Peyer's patch (tissue), 4 donors: ENCODE results near the gene GNG3. TPM values are rescaled to one million over a fixed set of nuclear protein-coding genes. Genes with fewer than 3 reads are reported as not detected.
"Not testable (repeated sequence)": the region's sequence is repeated elsewhere in the genome, so short reads cannot be mapped to it uniquely, and the experiment has no call there.

ENCODE experiments used
- DNase-seq, 3 donors: peaks; one replicate each; pipeline ENCODE4 v3.0.0-alpha.2; 2017 to 2019
- H3K27ac ChIP-seq, 4 donors: fragments of 200-600 bp; sonication (generic); one replicate each; pipeline ENCODE4 v1.5.1; 2016 to 2019
- H3K27me3 ChIP-seq, 2 donors: fragments of 200-600 bp; sonication (generic); one replicate each; pipeline ENCODE4 v1.5.1; 2019
- H3K36me3 ChIP-seq, 3 donors: fragments of 200-600 bp; sonication (generic); one replicate each; pipeline ENCODE4 v1.5.1; 2016 to 2019
- H3K4me1 ChIP-seq, 4 donors: fragments of 200-600 bp; sonication (generic); one replicate each; pipeline ENCODE4 v1.5.1; 2016 to 2019
- H3K4me3 ChIP-seq, 4 donors: fragments of 200-600 bp; sonication (generic); 1 replicate in 3 of 4; 2 replicates in 1 of 4; pipeline ENCODE4 v1.5.1; 2016 to 2019; ENCODE audit warnings: mild to moderate bottlenecking in 1 of 4
- H3K9me3 ChIP-seq, 4 donors: fragments of 200-600 bp; sonication (generic); one replicate each; pipeline ENCODE4 v1.5.1; 2016 to 2019; ENCODE audit warnings: mild to moderate bottlenecking in 1 of 4
- CTCF ChIP-seq, 6 experiments: fragments of 450-650 bp in 4 of 6; fragments of 200-600 bp in 2 of 6; sonication (generic) in 1 of 6; IDR thresholded peaks; one replicate each; pipeline ENCODE4 v1.5.1; 2017 to 2019; ENCODE audit warnings: antibody characterized with exemption in 6 of 6, mild to moderate bottlenecking in 3 of 6, moderate library complexity in 1 of 6
- POLR2A ChIP-seq, 2 donors: fragments of 450-650 bp; IDR thresholded peaks; one replicate each; pipeline ENCODE4 v1.5.1; 2017; ENCODE audit warnings: antibody characterized with exemption in 2 of 2, mild to moderate bottlenecking in 2 of 2, moderate library complexity in 2 of 2
- total RNA-seq, 4 donors: library from RNA; depleted of rRNA; stranded (reverse); fragments of >200 nt; gene quantifications; one replicate each; pipeline ENCODE4 v1.1.0, GENCODE V29; 2016

The GNG3 gene
- total RNA-seq, 4 donors from 2014 or later, result not detected

- TF ChIP-seq CTCF (IDR thresholded peaks at IDR 0.05), result peak in 2 of 6 experiments; percentile 7 to 13
- TF ChIP-seq POLR2A (IDR thresholded peaks at IDR 0.05), result no peak
- H3K27me3 ChIP-seq, result no peaks in the 10 kb centered on the region
- H3K4me3 ChIP-seq, result no peak overlapping the region
- H3K27ac ChIP-seq, result no peak overlapping the region
- no peaks in the 10 kb centered on the region for H3K9me3 ChIP-seq
- H3K4me1 ChIP-seq, result peaks cover 0 to 31% (median 3%) of the 10 kb centered on the region in 4 donors
- DNase-seq, result no peak
- H3K36me3 ChIP-seq, result peaks cover 0 to 61% (median 0%) of the 10 kb centered on the region in 3 donors
These were observed 25.4 kb downstream of the GNG3 start for GRCh38 chr11:62732830-62733229.

GRCh38 chr11:62737196-62737595, 29.7 kb downstream of the GNG3 start:
- no peaks in the 10 kb centered on the region for H3K9me3 ChIP-seq
- peaks cover 0 to 6% (median 0%) of the 10 kb centered on the region in 4 donors for H3K4me1 ChIP-seq
- no peak overlapping the region for H3K27ac ChIP-seq
- peaks cover 0 to 81% (median 2%) of the 10 kb centered on the region in 3 donors for H3K36me3 ChIP-seq
- H3K27me3 ChIP-seq, result no peaks in the 10 kb centered on the region
- H3K4me3 ChIP-seq, result no peak overlapping the region
- no peak for TF ChIP-seq CTCF (IDR thresholded peaks at IDR 0.05)
- TF ChIP-seq POLR2A (IDR thresholded peaks at IDR 0.05), result no peak
- DNase-seq, result no peak

GRCh38 chr11:62747475-62748160, 40.1 kb downstream of the GNG3 start:
- H3K27ac ChIP-seq, result no peak overlapping the region
- no peak for DNase-seq
- H3K36me3 ChIP-seq, result peaks cover 0 to 15% (median 0%) of the 10 kb centered on the region in 3 donors
- H3K4me3 ChIP-seq, result no peak overlapping the region
- no peaks in the 10 kb centered on the region for H3K9me3 ChIP-seq
- H3K4me1 ChIP-seq, result peaks cover 0 to 8% (median 0%) of the 10 kb centered on the region in 4 donors
- TF ChIP-seq POLR2A (IDR thresholded peaks at IDR 0.05) (no peak), CTCF (IDR thresholded peaks at IDR 0.05) (no peak)
- H3K27me3 ChIP-seq, result no peaks in the 10 kb centered on the region

GRCh38 chr11:62749931-62750330, 42.5 kb downstream of the GNG3 start:
- not testable (repeated sequence) for H3K27me3 ChIP-seq, DNase-seq, H3K27ac ChIP-seq, H3K9me3 ChIP-seq, H3K4me3 ChIP-seq
- Histone ChIP-seq H3K4me1 (peaks cover 0 to 23% (median 4%) of the 10 kb centered on the region in 4 donors), H3K36me3 (peaks cover 0 to 18% (median 0%) of the 10 kb centered on the region in 3 donors)

GRCh38 chr11:62752177-62752785, 44.8 kb downstream of the GNG3 start:
- H3K4me3 ChIP-seq, result no peak overlapping the region
- TF ChIP-seq POLR2A (IDR thresholded peaks at IDR 0.05), result no peak
- no peak for TF ChIP-seq CTCF (IDR thresholded peaks at IDR 0.05)
- H3K4me1 ChIP-seq, result peaks cover 0 to 23% (median 4%) of the 10 kb centered on the region in 4 donors
- H3K27me3 ChIP-seq, result no peaks in the 10 kb centered on the region
- peaks cover 0 to 18% (median 0%) of the 10 kb centered on the region in 3 donors for H3K36me3 ChIP-seq
- DNase-seq, result no peak
- no peaks in the 10 kb centered on the region for H3K9me3 ChIP-seq
- H3K27ac ChIP-seq, result no peak overlapping the region
